HEK293 (cell line): ENCODE results near the gene B4GALT1.

ENCODE experiments used
- CTCF ChIA-PET: fragments of 350-600 bp; formaldehyde crosslinking; extraction: SDS; loops from one replicate; lab custom pipeline; 2021; ENCODE audit warnings: antibody characterized with exemption; lab: Yijun Ruan, JAX
- POLR2A ChIA-PET: fragments of 300-600 bp; formaldehyde crosslinking; extraction: SDS; loops from one replicate; lab custom pipeline; 2020; ENCODE audit warnings: antibody characterized with exemption, inconsistent platforms; lab: Yijun Ruan, JAX
- H3K27ac ChIP-seq: fragments of 200-500 bp; sonication (Bioruptor generic); 2 replicates; pipeline ENCODE4 v1.5.1; 2014; ENCODE audit warnings: low read depth, low read length, control low read depth, inconsistent platforms; ENCODE audit errors: extremely low read depth
- H3K36me3 ChIP-seq, 2 experiments: fragments of 200-500 bp in 1 of 2; sonication (Bioruptor generic) in 1 of 2; 1 replicate in 1 of 2; 2 replicates in 1 of 2; pipeline ENCODE4 v1.5.1; 2014 to 2017; ENCODE audit warnings: inconsistent platforms in 2 of 2, low read length in 2 of 2; ENCODE audit not compliant: control insufficient read depth in 2 of 2, insufficient read depth in 1 of 2
- H3K4me1 ChIP-seq: fragments of 200-500 bp; sonication (Bioruptor generic); 2 replicates; pipeline ENCODE4 v1.5.1; 2014; ENCODE audit warnings: mild to moderate bottlenecking, low read length, inconsistent platforms; ENCODE audit not compliant: control insufficient read depth, insufficient read depth
- H3K4me3 ChIP-seq: 2 replicates; pipeline ENCODE4 v1.5.1; 2011; ENCODE audit warnings: low read depth, mild to moderate bottlenecking, control low read depth, low read length, moderate library complexity
- H3K9me3 ChIP-seq: fragments of 200-500 bp; sonication (Bioruptor generic); 2 replicates; pipeline ENCODE4 v1.5.1; 2014; ENCODE audit warnings: low read depth, low read length, inconsistent platforms; ENCODE audit not compliant: control insufficient read depth, insufficient read depth
- TCF7L2 ChIP-seq: IDR thresholded peaks from 2 replicates; pipeline ENCODE4 v1.6.1; 2011; ENCODE audit warnings: low read depth, mild to moderate bottlenecking, inconsistent platforms, low read length, moderate library complexity, borderline replicate concordance
- ZBTB17 ChIP-seq: fragments of 450-650 bp; formaldehyde crosslinking; IDR thresholded peaks from 2 replicates; pipeline ENCODE4 v1.5.1; 2016; ENCODE audit warnings: missing biosample characterization, missing genetic modification characterization
- ZFHX2 ChIP-seq: fragments of 450-650 bp; formaldehyde crosslinking; conservative IDR thresholded peaks from 2 replicates; pipeline ENCODE4 v1.5.1; 2016; ENCODE audit warnings: missing biosample characterization, missing genetic modification characterization
- ZNF114 ChIP-seq: fragments of 450-650 bp; formaldehyde crosslinking; IDR thresholded peaks from 2 replicates; pipeline ENCODE4 v1.5.0; 2017; ENCODE audit warnings: missing biosample characterization, missing genetic modification characterization
- ZNF140 ChIP-seq: fragments of 450-650 bp; formaldehyde crosslinking; IDR thresholded peaks from 2 replicates; pipeline ENCODE4 v1.5.1; 2016; ENCODE audit warnings: missing biosample characterization, missing genetic modification characterization
- ZNF292 ChIP-seq: fragments of 450-650 bp; formaldehyde crosslinking; IDR thresholded peaks from 2 replicates; pipeline ENCODE4 v1.5.1; 2016; ENCODE audit warnings: low read depth, missing biosample characterization, missing genetic modification characterization, borderline replicate concordance
- ZNF335 ChIP-seq: fragments of 450-650 bp; formaldehyde crosslinking; conservative IDR thresholded peaks from 2 replicates; pipeline ENCODE4 v1.5.1; 2016; ENCODE audit warnings: missing biosample characterization, missing genetic modification characterization
- ZNF366 ChIP-seq: fragments of 450-650 bp; formaldehyde crosslinking; conservative IDR thresholded peaks from 2 replicates; pipeline ENCODE4 v1.5.1; 2016; ENCODE audit warnings: missing biosample characterization, missing genetic modification characterization
- ZNF37A ChIP-seq: fragments of 450-650 bp; IDR thresholded peaks from 2 replicates; pipeline ENCODE4 v1.5.1; 2018; ENCODE audit warnings: missing biosample characterization, missing genetic modification characterization
- ZNF600 ChIP-seq: fragments of 450-650 bp; formaldehyde crosslinking; IDR thresholded peaks from 2 replicates; pipeline ENCODE4 v1.5.1; 2016; ENCODE audit warnings: missing biosample characterization, missing genetic modification characterization
- ZNF610 ChIP-seq: fragments of 450-650 bp; formaldehyde crosslinking; IDR thresholded peaks from 2 replicates; pipeline ENCODE4 v1.5.1; 2016; ENCODE audit warnings: missing biosample characterization, missing genetic modification characterization, borderline replicate concordance
- ZNF623 ChIP-seq: fragments of 450-650 bp; formaldehyde crosslinking; IDR thresholded peaks from 2 replicates; pipeline ENCODE4 v1.5.1; 2016; ENCODE audit warnings: missing biosample characterization, missing genetic modification characterization
- ZNF626 ChIP-seq: fragments of 450-650 bp; sonication (Bioruptor Pico); formaldehyde crosslinking; IDR thresholded peaks from 2 replicates; pipeline ENCODE4 v1.5.1; 2018; ENCODE audit warnings: missing biosample characterization, missing genetic modification characterization, inconsistent platforms
- ZNF654 ChIP-seq: fragments of 450-650 bp; formaldehyde crosslinking; IDR thresholded peaks from 2 replicates; pipeline ENCODE4 v1.5.1; 2016; ENCODE audit warnings: low read depth, missing biosample characterization, missing genetic modification characterization
- ZNF677 ChIP-seq: fragments of 450-650 bp; IDR thresholded peaks from 2 replicates; pipeline ENCODE4 v1.5.0; 2018; ENCODE audit warnings: missing biosample characterization, mild to moderate bottlenecking, missing genetic modification characterization, moderate library complexity
- ZNF76 ChIP-seq: fragments of 450-650 bp; formaldehyde crosslinking; IDR thresholded peaks from 2 replicates; pipeline ENCODE4; 2016; ENCODE audit warnings: low read depth, missing biosample characterization, missing genetic modification characterization, borderline replicate concordance
- ZSCAN30 ChIP-seq: fragments of 450-650 bp; IDR thresholded peaks from 2 replicates; pipeline ENCODE4 v1.5.1; 2018; ENCODE audit warnings: missing biosample characterization, mild to moderate bottlenecking, missing genetic modification characterization, moderate library complexity
- TF ChIP-seq, protein P1 (sequence below): fragments of 450-650 bp; formaldehyde crosslinking; IDR thresholded peaks from 2 replicates; pipeline ENCODE4 v1.5.1; 2016; ENCODE audit warnings: missing biosample characterization, missing genetic modification characterization
- TF ChIP-seq, protein P2 (sequence below): fragments of 450-650 bp; formaldehyde crosslinking; IDR thresholded peaks from 2 replicates; pipeline ENCODE4 v1.5.0; 2017; ENCODE audit warnings: missing biosample characterization, missing genetic modification characterization, borderline replicate concordance
- TF ChIP-seq, protein P3 (sequence below): sonication (generic); formaldehyde crosslinking; IDR thresholded peaks from 2 replicates; pipeline ENCODE4 v1.8.1; 2022; ENCODE audit warnings: mild to moderate bottlenecking, moderate library complexity, missing genetic modification reagents
- TF ChIP-seq, protein P4 (sequence below): fragments of 450-650 bp; formaldehyde crosslinking; IDR thresholded peaks from 2 replicates; pipeline ENCODE4 v1.5.1; 2016; ENCODE audit warnings: missing biosample characterization, missing genetic modification characterization

B4GALT1 gene

DNA sequence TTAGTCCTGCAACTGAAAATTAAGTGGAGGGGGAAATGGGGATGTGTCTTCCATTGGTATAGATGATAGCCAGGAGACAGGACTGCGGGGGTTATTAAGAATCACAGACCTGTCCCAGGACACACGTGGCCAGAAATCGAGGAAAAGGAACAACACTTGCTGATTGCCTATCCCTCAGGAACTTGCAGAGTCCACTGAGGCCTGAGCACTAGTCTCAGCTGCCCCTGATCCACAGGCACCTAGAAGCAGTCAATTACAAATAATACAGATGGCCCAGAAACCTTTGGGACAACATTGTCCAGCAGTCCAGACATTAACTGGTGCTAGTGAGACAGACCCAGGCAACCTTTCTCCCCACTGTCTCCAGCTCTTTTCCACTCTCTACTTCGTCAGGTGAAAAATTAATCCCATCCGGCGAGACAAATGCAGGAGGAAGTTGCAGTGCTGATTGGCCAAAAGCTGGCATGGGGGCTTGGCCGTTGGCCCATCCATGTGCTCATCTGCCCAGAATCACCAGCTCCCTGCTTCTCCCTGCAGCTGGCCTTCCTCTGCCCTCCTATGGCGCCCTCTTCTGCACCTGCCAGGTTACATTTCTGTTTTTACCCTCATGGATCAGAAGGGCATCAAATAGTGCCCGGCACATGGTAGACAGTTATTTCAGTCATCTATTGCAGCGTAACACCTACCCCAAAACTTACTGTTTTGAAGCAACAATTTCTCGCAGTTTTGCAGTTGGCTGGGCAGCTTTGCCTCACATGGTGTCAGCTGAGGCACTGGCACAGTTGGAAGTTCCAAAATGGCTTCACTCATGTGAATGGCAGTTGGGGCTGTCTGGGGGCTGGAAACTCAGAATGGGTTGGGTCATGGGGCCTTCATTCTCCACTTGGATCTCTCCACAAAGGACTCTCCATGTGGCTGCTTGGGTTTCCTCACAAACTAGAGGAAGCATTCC is 3.6 kb upstream of the B4GALT1 start:
- Histone ChIP-seq H3K27ac (no peak overlapping the region), H3K4me3 (no peak overlapping the region), H3K9me3 (no peaks in the 10 kb centered on the region), H3K4me1 (no peaks in the 10 kb centered on the region), H3K36me3 (no peaks in the 10 kb centered on the region)
- TF ChIP-seq ZNF610 (tag by site-specific recombination) (no peak), ZBTB17 (tag by site-specific recombination) (peak; percentile 56; the same call in 1 of the 2 replicates), ZNF140 (tag by site-specific recombination) (no peak), TCF7L2 (no peak), ZNF654 (tag by site-specific recombination) (peak; percentile 69), ZNF76 (tag by site-specific recombination) (no peak), ZSCAN30 (tag by site-specific recombination) (no peak), ZNF626 (tag by site-specific recombination) (no peak)
- TF ChIP-seq, protein P1, sequence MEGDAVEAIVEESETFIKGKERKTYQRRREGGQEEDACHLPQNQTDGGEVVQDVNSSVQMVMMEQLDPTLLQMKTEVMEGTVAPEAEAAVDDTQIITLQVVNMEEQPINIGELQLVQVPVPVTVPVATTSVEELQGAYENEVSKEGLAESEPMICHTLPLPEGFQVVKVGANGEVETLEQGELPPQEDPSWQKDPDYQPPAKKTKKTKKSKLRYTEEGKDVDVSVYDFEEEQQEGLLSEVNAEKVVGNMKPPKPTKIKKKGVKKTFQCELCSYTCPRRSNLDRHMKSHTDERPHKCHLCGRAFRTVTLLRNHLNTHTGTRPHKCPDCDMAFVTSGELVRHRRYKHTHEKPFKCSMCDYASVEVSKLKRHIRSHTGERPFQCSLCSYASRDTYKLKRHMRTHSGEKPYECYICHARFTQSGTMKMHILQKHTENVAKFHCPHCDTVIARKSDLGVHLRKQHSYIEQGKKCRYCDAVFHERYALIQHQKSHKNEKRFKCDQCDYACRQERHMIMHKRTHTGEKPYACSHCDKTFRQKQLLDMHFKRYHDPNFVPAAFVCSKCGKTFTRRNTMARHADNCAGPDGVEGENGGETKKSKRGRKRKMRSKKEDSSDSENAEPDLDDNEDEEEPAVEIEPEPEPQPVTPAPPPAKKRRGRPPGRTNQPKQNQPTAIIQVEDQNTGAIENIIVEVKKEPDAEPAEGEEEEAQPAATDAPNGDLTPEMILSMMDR (tag by site-specific recombination) = 0 out of 2 replicates have a peak, but pooled peaks have one; percentile 17
- ChIA-PET CTCF (interaction anchor here (0.6 to 1.5 kb wide), 20 partner anchors 9 to 115 kb away, joined by 3 to 8 read pairs (median 4); partner anchors contain the start of gene SMU1), POLR2A (interaction anchor here (0.6 kb wide), 1 partner anchor 143 kb away, joined by 4 read pairs; no protein-coding TSS in a partner anchor)

DNA sequence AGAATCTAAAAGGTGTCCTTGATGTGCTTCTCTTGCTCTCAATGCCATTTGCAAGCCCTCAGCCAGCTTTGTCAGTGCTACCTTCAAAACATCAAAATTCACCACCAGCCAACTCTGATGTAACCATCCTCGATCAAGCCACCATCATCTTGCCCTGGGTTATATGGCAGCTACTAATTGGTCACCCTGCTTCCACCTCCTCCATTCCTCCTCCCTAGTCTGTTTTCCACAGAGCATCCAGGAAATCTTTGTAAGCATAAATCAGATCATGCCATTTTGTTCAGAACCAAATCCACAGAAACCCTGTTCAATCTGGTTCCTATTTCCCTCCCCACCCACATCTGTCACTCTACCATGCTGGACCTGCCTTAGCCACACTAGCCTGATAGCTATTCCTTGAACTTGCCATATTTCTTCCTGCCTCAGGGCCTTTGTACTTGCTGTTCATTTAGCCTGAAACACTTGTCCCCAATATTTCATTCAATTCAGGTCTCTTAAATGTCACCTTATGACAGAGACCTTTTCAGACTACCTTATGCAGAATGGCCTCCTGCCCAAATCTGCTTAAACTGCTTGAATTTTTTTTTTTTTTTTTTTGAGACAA is 1.9 kb upstream of the B4GALT1 start:
- Histone ChIP-seq H3K4me1 (0 out of 2 replicates have a peak, but pooled peaks cover 6% of the 10 kb centered on the region), H3K9me3 (no peaks in the 10 kb centered on the region), H3K27ac (no peak overlapping the region), H3K4me3 (no peak overlapping the region), H3K36me3 (no peaks in the 10 kb centered on the region)
- ChIA-PET POLR2A (interaction anchor here (0.7 to 1.2 kb wide), 3 partner anchors 11 to 62 kb away, joined by 3 to 6 read pairs (median 5); no protein-coding TSS in a partner anchor), CTCF (interaction anchor here (0.6 to 1.4 kb wide), 4 partner anchors 33 to 88 kb away, joined by 3 to 6 read pairs (median 4); no protein-coding TSS in a partner anchor)
- TF ChIP-seq ZNF600 (tag by site-specific recombination) (no peak), ZNF114 (no peak), ZFHX2 (tag by site-specific recombination) (no peak), ZNF366 (no peak), ZNF677 (tag by site-specific recombination) (no peak), ZNF37A (no peak), ZNF335 (tag by site-specific recombination) (no peak), ZNF292 (tag by site-specific recombination) (no peak), ZNF623 (tag by site-specific recombination) (peak; percentile 88)
- TF ChIP-seq, protein P2, sequence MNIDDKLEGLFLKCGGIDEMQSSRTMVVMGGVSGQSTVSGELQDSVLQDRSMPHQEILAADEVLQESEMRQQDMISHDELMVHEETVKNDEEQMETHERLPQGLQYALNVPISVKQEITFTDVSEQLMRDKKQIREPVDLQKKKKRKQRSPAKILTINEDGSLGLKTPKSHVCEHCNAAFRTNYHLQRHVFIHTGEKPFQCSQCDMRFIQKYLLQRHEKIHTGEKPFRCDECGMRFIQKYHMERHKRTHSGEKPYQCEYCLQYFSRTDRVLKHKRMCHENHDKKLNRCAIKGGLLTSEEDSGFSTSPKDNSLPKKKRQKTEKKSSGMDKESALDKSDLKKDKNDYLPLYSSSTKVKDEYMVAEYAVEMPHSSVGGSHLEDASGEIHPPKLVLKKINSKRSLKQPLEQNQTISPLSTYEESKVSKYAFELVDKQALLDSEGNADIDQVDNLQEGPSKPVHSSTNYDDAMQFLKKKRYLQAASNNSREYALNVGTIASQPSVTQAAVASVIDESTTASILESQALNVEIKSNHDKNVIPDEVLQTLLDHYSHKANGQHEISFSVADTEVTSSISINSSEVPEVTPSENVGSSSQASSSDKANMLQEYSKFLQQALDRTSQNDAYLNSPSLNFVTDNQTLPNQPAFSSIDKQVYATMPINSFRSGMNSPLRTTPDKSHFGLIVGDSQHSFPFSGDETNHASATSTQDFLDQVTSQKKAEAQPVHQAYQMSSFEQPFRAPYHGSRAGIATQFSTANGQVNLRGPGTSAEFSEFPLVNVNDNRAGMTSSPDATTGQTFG (tag by site-specific recombination) = no peak
- TF ChIP-seq, protein P3, sequence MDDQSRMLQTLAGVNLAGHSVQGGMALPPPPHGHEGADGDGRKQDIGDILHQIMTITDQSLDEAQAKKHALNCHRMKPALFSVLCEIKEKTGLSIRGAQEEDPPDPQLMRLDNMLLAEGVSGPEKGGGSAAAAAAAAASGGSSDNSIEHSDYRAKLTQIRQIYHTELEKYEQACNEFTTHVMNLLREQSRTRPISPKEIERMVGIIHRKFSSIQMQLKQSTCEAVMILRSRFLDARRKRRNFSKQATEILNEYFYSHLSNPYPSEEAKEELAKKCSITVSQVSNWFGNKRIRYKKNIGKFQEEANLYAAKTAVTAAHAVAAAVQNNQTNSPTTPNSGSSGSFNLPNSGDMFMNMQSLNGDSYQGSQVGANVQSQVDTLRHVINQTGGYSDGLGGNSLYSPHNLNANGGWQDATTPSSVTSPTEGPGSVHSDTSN (CRISPR knock-in tag) = no peak
- TF ChIP-seq, protein P4, sequence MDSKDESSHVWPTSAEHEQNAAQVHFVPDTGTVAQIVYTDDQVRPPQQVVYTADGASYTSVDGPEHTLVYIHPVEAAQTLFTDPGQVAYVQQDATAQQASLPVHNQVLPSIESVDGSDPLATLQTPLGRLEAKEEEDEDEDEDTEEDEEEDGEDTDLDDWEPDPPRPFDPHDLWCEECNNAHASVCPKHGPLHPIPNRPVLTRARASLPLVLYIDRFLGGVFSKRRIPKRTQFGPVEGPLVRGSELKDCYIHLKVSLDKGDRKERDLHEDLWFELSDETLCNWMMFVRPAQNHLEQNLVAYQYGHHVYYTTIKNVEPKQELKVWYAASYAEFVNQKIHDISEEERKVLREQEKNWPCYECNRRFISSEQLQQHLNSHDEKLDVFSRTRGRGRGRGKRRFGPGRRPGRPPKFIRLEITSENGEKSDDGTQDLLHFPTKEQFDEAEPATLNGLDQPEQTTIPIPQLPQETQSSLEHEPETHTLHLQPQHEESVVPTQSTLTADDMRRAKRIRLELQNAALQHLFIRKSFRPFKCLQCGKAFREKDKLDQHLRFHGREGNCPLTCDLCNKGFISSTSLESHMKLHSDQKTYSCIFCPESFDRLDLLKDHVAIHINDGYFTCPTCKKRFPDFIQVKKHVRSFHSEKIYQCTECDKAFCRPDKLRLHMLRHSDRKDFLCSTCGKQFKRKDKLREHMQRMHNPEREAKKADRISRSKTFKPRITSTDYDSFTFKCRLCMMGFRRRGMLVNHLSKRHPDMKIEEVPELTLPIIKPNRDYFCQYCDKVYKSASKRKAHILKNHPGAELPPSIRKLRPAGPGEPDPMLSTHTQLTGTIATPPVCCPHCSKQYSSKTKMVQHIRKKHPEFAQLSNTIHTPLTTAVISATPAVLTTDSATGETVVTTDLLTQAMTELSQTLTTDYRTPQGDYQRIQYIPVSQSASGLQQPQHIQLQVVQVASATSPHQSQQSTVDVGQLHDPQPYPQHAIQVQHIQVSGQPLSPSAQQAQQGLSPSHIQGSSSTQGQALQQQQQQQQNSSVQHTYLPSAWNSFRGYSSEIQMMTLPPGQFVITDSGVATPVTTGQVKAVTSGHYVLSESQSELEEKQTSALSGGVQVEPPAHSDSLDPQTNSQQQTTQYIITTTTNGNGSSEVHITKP (tag by site-specific recombination) = 0 out of 2 replicates have a peak, but pooled peaks have one; percentile 40
